SK-N-SH treated with all-trans-retinoic acid at 6 μM for 48 hours (cell line): ENCODE data around the gene ZFP92.

Experiments used
- ATAC-seq: fragments of 200-7000 bp; cut with Tn5 transposase; 3 replicates; pipeline ENCODE4 v1.9.1; 2020; ENCODE audit warnings: mild to moderate bottlenecking, moderate library complexity
- ARNTL ChIP-seq: fragments of 450-650 bp; formaldehyde crosslinking; IDR thresholded peaks from 2 replicates; pipeline ENCODE4 v1.5.0; 2020; ENCODE audit warnings: low read depth, mild to moderate bottlenecking, moderate library complexity, borderline replicate concordance
- BACH2 ChIP-seq: fragments of 250-450 bp; sonication (Bioruptor Pico); IDR thresholded peaks from 2 replicates; pipeline ENCODE4 v1.9.0; 2021; ENCODE audit warnings: mild to moderate bottlenecking, borderline replicate concordance
- CSDC2 ChIP-seq: fragments of 250-450 bp; sonication (Bioruptor Pico); IDR thresholded peaks from 2 replicates; pipeline ENCODE4 v1.5.0; 2020; ENCODE audit warnings: mild to moderate bottlenecking, moderate library complexity
- ESRRG ChIP-seq: fragments of 250-450 bp; sonication (Bioruptor Pico); IDR thresholded peaks from 2 replicates; pipeline ENCODE4 v1.6.1; 2021; ENCODE audit warnings: mild to moderate bottlenecking
- GLIS3 ChIP-seq: fragments of 250-450 bp; sonication (Bioruptor Pico); IDR thresholded peaks from 2 replicates; pipeline ENCODE4 v1.5.0; 2020; ENCODE audit warnings: mild to moderate bottlenecking, moderate library complexity
- ISL1 ChIP-seq: fragments of 250-450 bp; sonication (Bioruptor Pico); IDR thresholded peaks from 2 replicates; pipeline ENCODE4 v2.1.2; 2022; ENCODE audit warnings: mild to moderate bottlenecking, moderate library complexity
- OSR1 ChIP-seq: fragments of 250-450 bp; sonication (Bioruptor Pico); IDR thresholded peaks from 2 replicates; pipeline ENCODE4 v1.8.0; 2022; ENCODE audit warnings: moderate library complexity, mild to moderate bottlenecking, inconsistent platforms
- PPARA ChIP-seq: fragments of 250-450 bp; sonication (Bioruptor Pico); IDR thresholded peaks from 2 replicates; pipeline ENCODE4 v1.5.0; 2020; ENCODE audit warnings: mild to moderate bottlenecking, borderline replicate concordance
- RARB ChIP-seq: fragments of 250-450 bp; sonication (Bioruptor Pico); IDR thresholded peaks from 2 replicates; pipeline ENCODE4 v1.8.0; 2021; ENCODE audit warnings: mild to moderate bottlenecking, moderate library complexity
- SNAI2 ChIP-seq: fragments of 250-450 bp; sonication (Bioruptor Pico); IDR thresholded peaks from 2 replicates; pipeline ENCODE4 v1.5.0; 2020; ENCODE audit warnings: mild to moderate bottlenecking, moderate library complexity
- ZFP3 ChIP-seq: fragments of 250-450 bp; sonication (Bioruptor Pico); IDR thresholded peaks from 2 replicates; pipeline ENCODE4 v1.5.0; 2020; ENCODE audit warnings: mild to moderate bottlenecking, moderate library complexity
- ZFP30 ChIP-seq: fragments of 450-650 bp; formaldehyde crosslinking; IDR thresholded peaks from 2 replicates; pipeline ENCODE4 v1.5.0; 2022; ENCODE audit warnings: mild to moderate bottlenecking, moderate library complexity
- ZNF565 ChIP-seq: fragments of 450-650 bp; formaldehyde crosslinking; conservative IDR thresholded peaks from 2 replicates; pipeline ENCODE4 v1.5.0; 2020; ENCODE audit warnings: low read depth, mild to moderate bottlenecking, moderate library complexity
- ZNF70 ChIP-seq: fragments of 450-650 bp; formaldehyde crosslinking; IDR thresholded peaks from 2 replicates; pipeline ENCODE4 v1.5.0; 2020; ENCODE audit warnings: mild to moderate bottlenecking, moderate library complexity
- ZNF8 ChIP-seq: fragments of 450-650 bp; formaldehyde crosslinking; IDR thresholded peaks from 2 replicates; pipeline ENCODE4 v1.5.0; 2020; ENCODE audit warnings: mild to moderate bottlenecking, moderate library complexity
- TF ChIP-seq, protein P1 (sequence below): fragments of 250-450 bp; sonication (Bioruptor Pico); IDR thresholded peaks from 2 replicates; pipeline ENCODE4 v1.8.0; 2021; ENCODE audit warnings: low read depth, mild to moderate bottlenecking, moderate library complexity, borderline replicate concordance
- TF ChIP-seq, protein P2 (sequence below): fragments of 250-450 bp; sonication (Bioruptor Pico); IDR thresholded peaks from 2 replicates; pipeline ENCODE4 v1.5.1; 2020; ENCODE audit warnings: low read depth, mild to moderate bottlenecking, moderate library complexity
- TF ChIP-seq, protein P3 (sequence below): fragments of 250-450 bp; sonication (Bioruptor Pico); IDR thresholded peaks from 2 replicates; pipeline ENCODE4 v1.5.0; 2020; ENCODE audit warnings: mild to moderate bottlenecking, moderate library complexity
- TF ChIP-seq, protein P4 (sequence below): fragments of 250-450 bp; sonication (Bioruptor Pico); IDR thresholded peaks from 2 replicates; pipeline ENCODE4 v1.8.0; 2020; ENCODE audit warnings: mild to moderate bottlenecking, moderate library complexity, borderline replicate concordance
- TF ChIP-seq, protein P5 (sequence below): fragments of 250-450 bp; sonication (Bioruptor Pico); IDR thresholded peaks from 2 replicates; pipeline ENCODE4 v1.5.1; 2021; ENCODE audit warnings: mild to moderate bottlenecking, moderate library complexity

The ZFP92 gene

DNA sequence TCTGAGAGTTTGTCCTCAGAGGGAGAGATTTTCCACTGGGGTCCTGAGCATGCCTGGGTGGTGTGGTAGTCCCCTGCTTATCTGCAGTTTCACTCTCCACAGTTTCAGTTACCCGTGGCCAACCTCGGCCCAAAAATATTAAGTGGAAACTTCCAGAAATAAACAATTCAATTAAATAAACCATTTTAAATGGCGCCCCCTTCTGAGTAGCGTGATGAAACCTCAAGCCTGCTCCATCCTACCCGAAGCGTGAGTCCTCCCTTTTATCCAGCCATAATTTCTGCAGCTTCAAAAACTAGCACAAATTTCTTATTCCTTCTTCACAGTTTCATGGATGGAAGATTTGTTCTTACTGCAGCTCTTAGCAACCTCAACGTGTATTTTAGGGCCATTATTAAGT lies 36.8 kb upstream of the ZFP92 start:
- TF ChIP-seq, protein P1, sequence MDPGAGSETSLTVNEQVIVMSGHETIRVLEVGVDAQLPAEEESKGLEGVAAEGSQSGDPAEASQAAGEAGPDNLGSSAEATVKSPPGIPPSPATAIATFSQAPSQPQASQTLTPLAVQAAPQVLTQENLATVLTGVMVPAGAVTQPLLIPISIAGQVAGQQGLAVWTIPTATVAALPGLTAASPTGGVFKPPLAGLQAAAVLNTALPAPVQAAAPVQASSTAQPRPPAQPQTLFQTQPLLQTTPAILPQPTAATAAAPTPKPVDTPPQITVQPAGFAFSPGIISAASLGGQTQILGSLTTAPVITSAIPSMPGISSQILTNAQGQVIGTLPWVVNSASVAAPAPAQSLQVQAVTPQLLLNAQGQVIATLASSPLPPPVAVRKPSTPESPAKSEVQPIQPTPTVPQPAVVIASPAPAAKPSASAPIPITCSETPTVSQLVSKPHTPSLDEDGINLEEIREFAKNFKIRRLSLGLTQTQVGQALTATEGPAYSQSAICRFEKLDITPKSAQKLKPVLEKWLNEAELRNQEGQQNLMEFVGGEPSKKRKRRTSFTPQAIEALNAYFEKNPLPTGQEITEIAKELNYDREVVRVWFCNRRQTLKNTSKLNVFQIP = no peak
- TF ChIP-seq ARNTL (CRISPR knock-in tag) (no peak), ZFP30 (CRISPR knock-in tag) (no peak), ZNF70 (CRISPR knock-in tag) (no peak), SNAI2 (CRISPR knock-in tag) (no peak), BACH2 (CRISPR knock-in tag) (no peak), ZNF8 (CRISPR knock-in tag) (no peak), ZFP3 (CRISPR knock-in tag) (no peak), GLIS3 (CRISPR knock-in tag) (no peak), PPARA (CRISPR knock-in tag) (no peak)
- TF ChIP-seq, protein P2, sequence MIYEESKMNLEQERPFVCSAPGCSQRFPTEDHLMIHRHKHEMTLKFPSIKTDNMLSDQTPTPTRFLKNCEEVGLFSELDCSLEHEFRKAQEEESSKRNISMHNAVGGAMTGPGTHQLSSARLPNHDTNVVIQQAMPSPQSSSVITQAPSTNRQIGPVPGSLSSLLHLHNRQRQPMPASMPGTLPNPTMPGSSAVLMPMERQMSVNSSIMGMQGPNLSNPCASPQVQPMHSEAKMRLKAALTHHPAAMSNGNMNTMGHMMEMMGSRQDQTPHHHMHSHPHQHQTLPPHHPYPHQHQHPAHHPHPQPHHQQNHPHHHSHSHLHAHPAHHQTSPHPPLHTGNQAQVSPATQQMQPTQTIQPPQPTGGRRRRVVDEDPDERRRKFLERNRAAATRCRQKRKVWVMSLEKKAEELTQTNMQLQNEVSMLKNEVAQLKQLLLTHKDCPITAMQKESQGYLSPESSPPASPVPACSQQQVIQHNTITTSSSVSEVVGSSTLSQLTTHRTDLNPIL (CRISPR knock-in tag) = no peak
- no peak for ATAC-seq

DNA sequence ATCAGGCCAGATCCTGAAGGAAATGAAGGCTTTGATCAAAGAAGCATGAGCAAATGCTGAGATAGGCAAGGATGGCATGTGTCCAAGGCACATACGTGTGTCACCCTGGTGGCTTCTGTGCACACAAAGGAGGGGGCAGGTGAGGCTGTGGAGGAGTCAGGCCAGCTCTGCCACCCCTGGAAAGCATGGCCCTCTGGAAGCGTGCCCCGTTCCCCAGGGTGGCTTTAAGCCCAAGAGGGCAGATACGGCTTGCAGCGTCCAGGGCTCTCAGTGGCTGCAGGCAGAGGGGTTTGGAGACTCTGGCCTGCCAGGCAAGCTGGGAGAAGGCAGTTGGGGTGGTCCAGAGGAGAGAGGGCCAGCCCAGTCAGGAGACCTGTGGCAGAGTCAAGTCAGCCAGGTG lies 35.7 kb upstream of the ZFP92 start:
- ATAC-seq = no peak
- TF ChIP-seq, protein P1 = no peak
- TF ChIP-seq ZFP3 (CRISPR knock-in tag) (no peak), ISL1 (CRISPR knock-in tag) (no peak)

DNA sequence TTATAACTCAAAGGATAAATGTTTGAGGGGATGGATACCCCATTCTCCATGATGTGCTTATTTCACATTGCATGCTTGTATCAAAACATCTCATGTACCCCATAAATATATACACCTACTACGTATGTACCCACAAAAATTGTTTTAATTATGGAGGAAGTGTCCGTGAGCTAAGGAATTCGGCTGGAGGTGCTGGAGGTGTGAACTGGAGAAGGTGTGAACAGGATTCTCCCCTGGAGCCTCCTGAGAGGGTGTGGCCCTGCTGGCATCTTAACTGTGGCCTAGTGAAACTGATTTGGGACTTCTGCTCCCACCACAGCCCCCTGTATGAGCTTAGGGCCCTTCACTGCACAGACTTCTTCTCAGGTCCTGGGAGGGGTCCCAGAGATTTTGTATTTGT lies 33.5 kb upstream of the ZFP92 start:
- TF ChIP-seq OSR1 (no peak), CSDC2 (CRISPR knock-in tag) (no peak), ZFP3 (CRISPR knock-in tag) (no peak), ZNF565 (no peak), ZFP30 (CRISPR knock-in tag) (no peak), ESRRG (CRISPR knock-in tag) (no peak), RARB (CRISPR knock-in tag) (no peak), BACH2 (CRISPR knock-in tag) (no peak), PPARA (CRISPR knock-in tag) (no peak)
- TF ChIP-seq, protein P3, sequence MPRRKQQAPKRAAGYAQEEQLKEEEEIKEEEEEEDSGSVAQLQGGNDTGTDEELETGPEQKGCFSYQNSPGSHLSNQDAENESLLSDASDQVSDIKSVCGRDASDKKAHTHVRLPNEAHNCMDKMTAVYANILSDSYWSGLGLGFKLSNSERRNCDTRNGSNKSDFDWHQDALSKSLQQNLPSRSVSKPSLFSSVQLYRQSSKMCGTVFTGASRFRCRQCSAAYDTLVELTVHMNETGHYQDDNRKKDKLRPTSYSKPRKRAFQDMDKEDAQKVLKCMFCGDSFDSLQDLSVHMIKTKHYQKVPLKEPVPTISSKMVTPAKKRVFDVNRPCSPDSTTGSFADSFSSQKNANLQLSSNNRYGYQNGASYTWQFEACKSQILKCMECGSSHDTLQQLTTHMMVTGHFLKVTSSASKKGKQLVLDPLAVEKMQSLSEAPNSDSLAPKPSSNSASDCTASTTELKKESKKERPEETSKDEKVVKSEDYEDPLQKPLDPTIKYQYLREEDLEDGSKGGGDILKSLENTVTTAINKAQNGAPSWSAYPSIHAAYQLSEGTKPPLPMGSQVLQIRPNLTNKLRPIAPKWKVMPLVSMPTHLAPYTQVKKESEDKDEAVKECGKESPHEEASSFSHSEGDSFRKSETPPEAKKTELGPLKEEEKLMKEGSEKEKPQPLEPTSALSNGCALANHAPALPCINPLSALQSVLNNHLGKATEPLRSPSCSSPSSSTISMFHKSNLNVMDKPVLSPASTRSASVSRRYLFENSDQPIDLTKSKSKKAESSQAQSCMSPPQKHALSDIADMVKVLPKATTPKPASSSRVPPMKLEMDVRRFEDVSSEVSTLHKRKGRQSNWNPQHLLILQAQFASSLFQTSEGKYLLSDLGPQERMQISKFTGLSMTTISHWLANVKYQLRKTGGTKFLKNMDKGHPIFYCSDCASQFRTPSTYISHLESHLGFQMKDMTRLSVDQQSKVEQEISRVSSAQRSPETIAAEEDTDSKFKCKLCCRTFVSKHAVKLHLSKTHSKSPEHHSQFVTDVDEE = no peak
- TF ChIP-seq, protein P2 (CRISPR knock-in tag) = no peak
- TF ChIP-seq, protein P4, sequence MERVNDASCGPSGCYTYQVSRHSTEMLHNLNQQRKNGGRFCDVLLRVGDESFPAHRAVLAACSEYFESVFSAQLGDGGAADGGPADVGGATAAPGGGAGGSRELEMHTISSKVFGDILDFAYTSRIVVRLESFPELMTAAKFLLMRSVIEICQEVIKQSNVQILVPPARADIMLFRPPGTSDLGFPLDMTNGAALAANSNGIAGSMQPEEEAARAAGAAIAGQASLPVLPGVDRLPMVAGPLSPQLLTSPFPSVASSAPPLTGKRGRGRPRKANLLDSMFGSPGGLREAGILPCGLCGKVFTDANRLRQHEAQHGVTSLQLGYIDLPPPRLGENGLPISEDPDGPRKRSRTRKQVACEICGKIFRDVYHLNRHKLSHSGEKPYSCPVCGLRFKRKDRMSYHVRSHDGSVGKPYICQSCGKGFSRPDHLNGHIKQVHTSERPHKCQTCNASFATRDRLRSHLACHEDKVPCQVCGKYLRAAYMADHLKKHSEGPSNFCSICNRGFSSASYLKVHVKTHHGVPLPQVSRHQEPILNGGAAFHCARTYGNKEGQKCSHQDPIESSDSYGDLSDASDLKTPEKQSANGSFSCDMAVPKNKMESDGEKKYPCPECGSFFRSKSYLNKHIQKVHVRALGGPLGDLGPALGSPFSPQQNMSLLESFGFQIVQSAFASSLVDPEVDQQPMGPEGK = no peak
- TF ChIP-seq, protein P5, sequence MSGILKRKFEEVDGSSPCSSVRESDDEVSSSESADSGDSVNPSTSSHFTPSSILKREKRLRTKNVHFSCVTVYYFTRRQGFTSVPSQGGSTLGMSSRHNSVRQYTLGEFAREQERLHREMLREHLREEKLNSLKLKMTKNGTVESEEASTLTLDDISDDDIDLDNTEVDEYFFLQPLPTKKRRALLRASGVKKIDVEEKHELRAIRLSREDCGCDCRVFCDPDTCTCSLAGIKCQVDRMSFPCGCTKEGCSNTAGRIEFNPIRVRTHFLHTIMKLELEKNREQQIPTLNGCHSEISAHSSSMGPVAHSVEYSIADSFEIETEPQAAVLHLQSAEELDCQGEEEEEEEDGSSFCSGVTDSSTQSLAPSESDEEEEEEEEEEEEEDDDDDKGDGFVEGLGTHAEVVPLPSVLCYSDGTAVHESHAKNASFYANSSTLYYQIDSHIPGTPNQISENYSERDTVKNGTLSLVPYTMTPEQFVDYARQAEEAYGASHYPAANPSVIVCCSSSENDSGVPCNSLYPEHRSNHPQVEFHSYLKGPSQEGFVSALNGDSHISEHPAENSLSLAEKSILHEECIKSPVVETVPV (CRISPR knock-in tag) = no peak
- ATAC-seq = no peak
